Sigmoid colon (tissue), 4 donors: ENCODE results near the gene CSNK1A1.

ENCODE experiments used
- CTCF ChIP-seq, 4 experiments: fragments of 450-650 bp in 3 of 4; fragments of 200-600 bp in 1 of 4; IDR thresholded peaks; one replicate each; pipeline ENCODE4 v1.5.1; 2016 to 2019; ENCODE audit warnings: antibody characterized with exemption in 4 of 4, mild to moderate bottlenecking in 3 of 4, moderate library complexity in 2 of 4
- EP300 ChIP-seq, 4 donors: sonication (generic); formaldehyde crosslinking; IDR thresholded peaks; one replicate each; pipeline ENCODE4 v1.6.1; 2017; ENCODE audit warnings: antibody characterized with exemption in 4 of 4

- TF ChIP-seq CTCF (IDR thresholded peaks at IDR 0.05), result no peak
- TF ChIP-seq EP300 (IDR thresholded peaks at IDR 0.05), result no peak
These were observed 23.9 kb upstream of the CSNK1A1 start for GRCh38 chr5:149575131-149575530.
